Nephron progenitor cell (in vitro differentiated cells): ENCODE data around the gene LRCH1.
"Not testable (repeated sequence)": the region's sequence is repeated elsewhere in the genome, so short reads cannot be mapped to it uniquely, and the experiment has no call there.

Experiments used
- DNase-seq: peaks from one replicate; pipeline ENCODE4 v3.0.0; 2021
- H3K27ac Mint-ChIP-seq: 2 replicates; pipeline ENCODE4 v1.8.0; 2021; ENCODE audit warnings: mild to moderate bottlenecking, moderate library complexity, mixed read lengths
- H3K27me3 Mint-ChIP-seq: 2 replicates; pipeline ENCODE4 v1.8.0; 2021; ENCODE audit warnings: mild to moderate bottlenecking, low read depth, mixed read lengths; ENCODE audit not compliant: poor library complexity
- H3K36me3 Mint-ChIP-seq: 2 replicates; pipeline ENCODE4 v1.8.0; 2021; ENCODE audit warnings: low read depth, mixed read lengths
- H3K4me1 Mint-ChIP-seq: 2 replicates; pipeline ENCODE4 v1.8.0; 2021; ENCODE audit warnings: mixed read lengths
- H3K4me3 Mint-ChIP-seq: 2 replicates; pipeline ENCODE4 v1.8.0; 2021; ENCODE audit warnings: mild to moderate bottlenecking, moderate library complexity, mixed read lengths
- H3K9me3 Mint-ChIP-seq: 2 replicates; pipeline ENCODE4 v1.8.0; 2021; ENCODE audit warnings: mild to moderate bottlenecking, moderate library complexity, mixed read lengths
- CTCF ChIP-seq: fragments of 200-600 bp; sonication (generic); IDR thresholded peaks from 2 replicates; pipeline ENCODE4 v1.5.0; 2021; ENCODE audit warnings: antibody characterized with exemption

The LRCH1 gene

GRCh38 chr13:46516599-46517338 lies 36.2 kb upstream of the LRCH1 start:
- Mint-ChIP-seq H3K27ac (peak overlapping the region; percentile 33), H3K4me3 (no peak overlapping the region), H3K27me3 (peaks cover 11% of the 10 kb centered on the region), H3K9me3 (peaks cover 20% of the 10 kb centered on the region), H3K36me3 (peaks cover 6% of the 10 kb centered on the region), H3K4me1 (peaks cover 25% of the 10 kb centered on the region)
- TF ChIP-seq CTCF: no peak
- DNase-seq: no peak

- H3K27ac Mint-ChIP-seq: not testable (repeated sequence)
These were observed 35.2 kb upstream of the LRCH1 start for GRCh38 chr13:46517748-46518147.

GRCh38 chr13:46519182-46519581 lies 33.8 kb upstream of the LRCH1 start:
- Mint-ChIP-seq H3K27me3 (peaks cover 7% of the 10 kb centered on the region), H3K36me3 (peaks cover 6% of the 10 kb centered on the region), H3K27ac (no peak overlapping the region), H3K4me1 (peaks cover 25% of the 10 kb centered on the region), H3K9me3 (peaks cover 24% of the 10 kb centered on the region), H3K4me3 (no peak overlapping the region)
- TF ChIP-seq CTCF: no peak
- no peak for DNase-seq

More at GRCh38 chr13:46517748-46518147, 35.2 kb upstream of the LRCH1 start:
- not testable (repeated sequence) for H3K27me3 Mint-ChIP-seq, H3K36me3 Mint-ChIP-seq, H3K4me3 Mint-ChIP-seq, DNase-seq
- Mint-ChIP-seq H3K9me3 (peaks cover 28% of the 10 kb centered on the region), H3K4me1 (peaks cover 25% of the 10 kb centered on the region)

- no peak for TF ChIP-seq CTCF
- DNase-seq: no peak
- Mint-ChIP-seq H3K27ac (no peak overlapping the region), H3K4me3 (no peak overlapping the region), H3K36me3 (peaks cover 6% of the 10 kb centered on the region), H3K4me1 (peaks cover 25% of the 10 kb centered on the region), H3K27me3 (peaks cover 7% of the 10 kb centered on the region), H3K9me3 (peaks cover 20% of the 10 kb centered on the region)
These were observed 32.8 kb upstream of the LRCH1 start for GRCh38 chr13:46520166-46520565.

GRCh38 chr13:46521486-46521885 lies 31.5 kb upstream of the LRCH1 start:
- Mint-ChIP-seq H3K27me3 (peaks cover 3% of the 10 kb centered on the region), H3K36me3 (no peaks in the 10 kb centered on the region), H3K9me3 (peaks cover 12% of the 10 kb centered on the region), H3K27ac (no peak overlapping the region), H3K4me1 (peaks cover 25% of the 10 kb centered on the region), H3K4me3 (no peak overlapping the region)
- no peak for TF ChIP-seq CTCF
- DNase-seq: no peak

- TF ChIP-seq CTCF: no peak
These were observed 30.8 kb upstream of the LRCH1 start for GRCh38 chr13:46521921-46522747.

More at GRCh38 chr13:46521921-46522747, 30.8 kb upstream of the LRCH1 start:
- Mint-ChIP-seq H3K9me3 (peaks cover 12% of the 10 kb centered on the region), H3K27ac (no peak overlapping the region), H3K4me1 (peaks cover 25% of the 10 kb centered on the region), H3K36me3 (no peaks in the 10 kb centered on the region), H3K27me3 (peaks cover 3% of the 10 kb centered on the region), H3K4me3 (no peak overlapping the region)
- no peak for DNase-seq
